ENCODE data around the gene BTG3.
A peak's percentile ranks its signal among the peaks of the same experiment; 100 is the strongest.

The BTG3 gene

DNA sequence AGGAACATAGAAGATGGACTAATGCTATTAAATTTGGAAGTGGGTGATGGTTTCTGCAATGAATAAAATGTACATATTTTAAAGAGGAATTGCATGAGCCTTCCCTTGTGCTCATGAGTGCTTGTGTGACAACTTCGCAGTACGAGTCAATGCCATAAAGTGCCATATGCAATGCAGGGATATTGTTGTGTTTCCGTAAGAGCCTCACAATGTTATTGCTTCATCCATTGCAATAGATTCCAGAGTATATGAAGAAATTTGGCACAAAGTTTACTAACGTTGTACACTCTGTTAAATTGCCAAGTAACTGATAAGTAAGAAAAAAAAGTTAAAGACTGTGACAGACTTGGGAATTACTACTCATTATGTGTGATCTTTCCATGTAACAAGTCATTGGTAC lies 22.3 kb downstream of the BTG3 start:
- no peak for DNase-seq
- Histone ChIP-seq H3F3A (ENCODE audit: insufficient read depth, low read length) (peaks cover 7% of the 10 kb centered on the region; the same call in 1 of the 2 replicates), H3K4me2 (ENCODE audit: low read depth, low read length) (no peak overlapping the region), H3K9ac (ENCODE audit: low read length) (no peak overlapping the region), H3K9me3 (replicated peaks; ENCODE audit: insufficient read depth, low read length) (no peaks in the 10 kb centered on the region), H3K27me3 (replicated peaks; ENCODE audit: insufficient read depth, low read length) (no peaks in the 10 kb centered on the region), H3K4me3 (ENCODE audit: low read length) (no peak overlapping the region), H4K20me1 (ENCODE audit: insufficient read depth, low read length) (no peaks in the 10 kb centered on the region), H2AFZ (ENCODE audit: low read length) (no peak overlapping the region), H3K27ac (ENCODE audit: low read length) (no peak overlapping the region), H3K9me2 (replicated peaks; ENCODE audit: insufficient read depth, low read length) (no peaks in the 10 kb centered on the region), H3K79me2 (ENCODE audit: low read length) (0 out of 2 replicates have a peak, but pooled peaks cover under 1% of the 10 kb centered on the region), H3K4me1 (ENCODE audit: low read length) (no peaks in the 10 kb centered on the region), H3K36me3 (replicated peaks; ENCODE audit: insufficient read depth, low read length) (peaks cover 3% of the 10 kb centered on the region; the same call in 1 of the 2 replicates)
- no peak for TF ChIP-seq EZH2 (optimal IDR thresholded peaks at IDR 0.05; ENCODE audit: low read depth, low read length)
- TF ChIP-seq EZH2phosphoT487 (IDR thresholded peaks at IDR 0.05; ENCODE audit: low read length) = no peak
- TF ChIP-seq CTCF (IDR thresholded peaks at IDR 0.05; ENCODE audit: low read length) = no peak

DNA sequence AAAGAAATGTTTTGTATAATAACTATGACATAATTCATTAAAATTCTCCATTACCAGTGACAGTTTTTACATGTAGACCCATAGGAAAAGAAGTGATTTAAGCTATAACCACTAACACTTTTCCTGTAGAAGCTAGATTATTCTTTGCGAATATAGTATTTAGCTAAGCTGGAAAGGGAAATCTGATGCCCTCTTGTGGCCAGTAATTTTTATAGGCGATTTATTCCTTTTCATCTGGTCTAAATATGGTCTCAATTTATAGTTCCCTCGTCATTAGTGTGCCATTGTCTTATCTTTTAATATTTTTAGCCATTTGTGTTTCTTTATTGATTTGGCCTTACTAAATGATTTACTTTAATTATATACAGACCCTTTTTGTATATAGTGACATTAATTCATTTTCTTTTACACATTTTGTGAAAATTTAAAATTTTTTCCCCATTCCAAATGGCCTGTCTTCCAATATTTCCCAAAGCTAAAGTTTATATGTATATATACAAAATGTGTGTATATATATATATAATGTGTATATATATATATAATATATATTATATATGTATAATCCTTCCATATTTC lies 26.7 kb downstream of the BTG3 start:
- no peaks in the 10 kb centered on the region for H3K27me3 ChIP-seq (replicated peaks; ENCODE audit: insufficient read depth, low read length)
- TF ChIP-seq EZH2phosphoT487 (IDR thresholded peaks at IDR 0.05; ENCODE audit: low read length) (no peak), CTCF (IDR thresholded peaks at IDR 0.05; ENCODE audit: low read length) (peak; percentile 61), EZH2 (optimal IDR thresholded peaks at IDR 0.05; ENCODE audit: low read depth, low read length) (no peak)
- H3F3A ChIP-seq (ENCODE audit: insufficient read depth, low read length) = no peaks in the 10 kb centered on the region
- no peak overlapping the region for H3K4me2 ChIP-seq (ENCODE audit: low read depth, low read length)
- H3K79me2 ChIP-seq (ENCODE audit: low read length) = no peaks in the 10 kb centered on the region
- H3K9me3 ChIP-seq (replicated peaks; ENCODE audit: insufficient read depth, low read length) = no peaks in the 10 kb centered on the region
- no peak overlapping the region for H2AFZ ChIP-seq (ENCODE audit: low read length)
- H3K9me2 ChIP-seq (replicated peaks; ENCODE audit: insufficient read depth, low read length) = no peaks in the 10 kb centered on the region
- H3K4me1 ChIP-seq (ENCODE audit: low read length) = no peaks in the 10 kb centered on the region
- H4K20me1 ChIP-seq (ENCODE audit: insufficient read depth, low read length) = no peaks in the 10 kb centered on the region
- peak; percentile 62 for DNase-seq
- no peak overlapping the region for H3K4me3 ChIP-seq (ENCODE audit: low read length)
- H3K36me3 ChIP-seq (replicated peaks; ENCODE audit: insufficient read depth, low read length) = no peaks in the 10 kb centered on the region
- no peak overlapping the region for H3K27ac ChIP-seq (ENCODE audit: low read length)
- H3K9ac ChIP-seq (ENCODE audit: low read length) = no peak overlapping the region

- H3K4me1 ChIP-seq (ENCODE audit: low read length) = no peaks in the 10 kb centered on the region
Measured at GRCh38 chr21:17583898-17584297, 28.8 kb downstream of the BTG3 start.

More at GRCh38 chr21:17583898-17584297, 28.8 kb downstream of the BTG3 start:
- TF ChIP-seq EZH2phosphoT487 (IDR thresholded peaks at IDR 0.05; ENCODE audit: low read length) (no peak), CTCF (IDR thresholded peaks at IDR 0.05; ENCODE audit: low read length) (no peak), EZH2 (optimal IDR thresholded peaks at IDR 0.05; ENCODE audit: low read depth, low read length) (no peak)
- no peak overlapping the region for H3K27ac ChIP-seq (ENCODE audit: low read length)
- H3K9me3 ChIP-seq (replicated peaks; ENCODE audit: insufficient read depth, low read length) = no peaks in the 10 kb centered on the region
- no peaks in the 10 kb centered on the region for H3K79me2 ChIP-seq (ENCODE audit: low read length)
- no peak overlapping the region for H3K4me2 ChIP-seq (ENCODE audit: low read depth, low read length)
- no peaks in the 10 kb centered on the region for H3K9me2 ChIP-seq (replicated peaks; ENCODE audit: insufficient read depth, low read length)
- no peaks in the 10 kb centered on the region for H3K27me3 ChIP-seq (replicated peaks; ENCODE audit: insufficient read depth, low read length)
- H3K4me3 ChIP-seq (ENCODE audit: low read length) = no peak overlapping the region
- H3F3A ChIP-seq (ENCODE audit: insufficient read depth, low read length) = no peaks in the 10 kb centered on the region
- DNase-seq = no peak
- no peaks in the 10 kb centered on the region for H3K36me3 ChIP-seq (replicated peaks; ENCODE audit: insufficient read depth, low read length)
- H2AFZ ChIP-seq (ENCODE audit: low read length) = no peak overlapping the region
- H4K20me1 ChIP-seq (ENCODE audit: insufficient read depth, low read length) = no peaks in the 10 kb centered on the region
- H3K9ac ChIP-seq (ENCODE audit: low read length) = no peak overlapping the region
